PC-9 (cell line): ENCODE measurements around the gene LEPROT. TPM values are rescaled to one million over a fixed set of nuclear protein-coding genes. Genes with fewer than 3 reads are reported as not detected.

Source experiments
- BruUV-seq: library from RNA; stranded (reverse); fragments of 400-500 nt; replicated peaks from 2 replicates; lab custom pipeline; 2021; lab: Mats Ljungman, UMichigan
- CTCF ChIA-PET: fragments of 300-600 bp; sonication (Branson Sonifier 250); formaldehyde crosslinking; loops from one replicate; lab custom pipeline; 2022; ENCODE audit warnings: antibody characterized with exemption; lab: Charles Lee
- POLR2A ChIA-PET: fragments of 300-600 bp; sonication (Branson Sonifier 250); formaldehyde crosslinking; loops from one replicate; lab custom pipeline; 2022; ENCODE audit warnings: antibody characterized with exemption; ENCODE audit not compliant: unreplicated experiment; lab: Charles Lee
- DNase-seq, 2 experiments: peaks; one replicate each; pipeline versions ENCODE4 v3.0.0 to v3.0.0-alpha.2; 2015 to 2022; ENCODE audit warnings: mixed read lengths in 1 of 2
- H2AFZ ChIP-seq: fragments of 200-600 bp; sonication (generic); 2 replicates; pipeline ENCODE4 v1.8.1; 2017; ENCODE audit warnings: antibody characterized with exemption
- H3F3A ChIP-seq: fragments of 200-600 bp; sonication (generic); 2 replicates; pipeline ENCODE4 v1.8.1; 2017; ENCODE audit warnings: antibody characterized with exemption, mild to moderate bottlenecking, low read depth; ENCODE audit not compliant: insufficient read depth
- H3K27ac ChIP-seq: fragments of 200-600 bp; sonication (generic); 2 replicates; pipeline ENCODE4 v1.6.1; 2016; ENCODE audit warnings: mixed run types
- H3K27me3 ChIP-seq: fragments of 200-600 bp; sonication (generic); 2 replicates; pipeline ENCODE4 v1.6.1; 2016; ENCODE audit warnings: low read depth, mixed run types; ENCODE audit not compliant: insufficient read depth
- H3K36me3 ChIP-seq: fragments of 200-600 bp; sonication (generic); 2 replicates; pipeline ENCODE4 v1.6.1; 2016; ENCODE audit warnings: low read depth, mixed run types
- H3K4me1 ChIP-seq: fragments of 200-600 bp; sonication (generic); replicated peaks from 2 replicates; pipeline ENCODE4 v1.6.1; 2016; ENCODE audit warnings: mixed run types; ENCODE audit not compliant: insufficient read depth
- H3K4me2 ChIP-seq: fragments of 200-600 bp; sonication (generic); 2 replicates; pipeline ENCODE4 v1.6.1; 2017; ENCODE audit warnings: mixed run types
- H3K4me3 ChIP-seq: fragments of 200-600 bp; sonication (generic); 2 replicates; pipeline ENCODE4 v1.6.1; 2016; ENCODE audit warnings: mixed run types
- H3K79me2 ChIP-seq: fragments of 200-600 bp; sonication (generic); 2 replicates; pipeline ENCODE4 v1.6.1; 2017; ENCODE audit warnings: low read depth, mixed run types
- H3K9me2 ChIP-seq: fragments of 200-600 bp; sonication (generic); 2 replicates; pipeline ENCODE4 v1.8.1; 2017; ENCODE audit warnings: mild to moderate bottlenecking; ENCODE audit not compliant: insufficient read depth
- H3K9me3 ChIP-seq: fragments of 200-600 bp; sonication (generic); 2 replicates; pipeline ENCODE4 v1.8.1; 2016; ENCODE audit warnings: low read depth; ENCODE audit not compliant: insufficient read depth
- H4K20me1 ChIP-seq: fragments of 200-600 bp; sonication (generic); 2 replicates; pipeline ENCODE4 v1.8.1; 2017; ENCODE audit not compliant: insufficient read depth
- CTCF ChIP-seq: fragments of 200-600 bp; sonication (generic); conservative IDR thresholded peaks from 2 replicates; pipeline ENCODE4 v1.6.1; 2017; ENCODE audit warnings: mixed run types, antibody characterized with exemption, mild to moderate bottlenecking, moderate library complexity
- EZH2 ChIP-seq: fragments of 200-600 bp; sonication (generic); IDR thresholded peaks from 2 replicates; pipeline ENCODE4 v1.8.0; 2017; ENCODE audit warnings: antibody characterized with exemption, low read depth
- intact Hi-C: fragments of 100-400 bp; cut with micrococcal nuclease; formaldehyde crosslinking; loops from one replicate; pipeline ENCODE4 v1.10.0; 2022; ENCODE audit not compliant: unreplicated experiment
- total RNA-seq: library from RNA; stranded (reverse); gene quantifications from 2 replicates; pipeline ENCODE4 v1.2.3, GENCODE V29; 2021

LEPROT gene
- total RNA-seq, 1 experiment from 2014 or later = 113 TPM

- H3K9me2 ChIP-seq = no peaks in the 10 kb centered on the region
- intact Hi-C loops = loop anchor here (2.0 kb wide), 1 partner anchor 43 kb away; no protein-coding TSS in a partner anchor
- peak overlapping the region; percentile 80 for H3K4me2 ChIP-seq
- no peaks in the 10 kb centered on the region for H3K79me2 ChIP-seq
- H3K9me3 ChIP-seq = no peaks in the 10 kb centered on the region
- no TSS peak for BruUV-seq
- H4K20me1 ChIP-seq = no peaks in the 10 kb centered on the region
- TF ChIP-seq CTCF = peak; percentile 35; the same call in 1 of the 2 replicates
- TF ChIP-seq EZH2 = no peak
- CTCF ChIA-PET = interaction anchor here (0.7 to 1.4 kb wide), 3 partner anchors 8 to 213 kb away, joined by 4 to 6 read pairs (median 4); partner anchors contain the start of genes LEPR and LEPROT
- H3K4me1 ChIP-seq = peaks cover 12% of the 10 kb centered on the region
- H3K4me3 ChIP-seq = peak overlapping the region; percentile 39; the same call in 1 of the 2 replicates
- H3K27ac ChIP-seq = no peak overlapping the region
- DNase-seq = peak; percentile 87 to 90
- H3K27me3 ChIP-seq = no peaks in the 10 kb centered on the region
- H2AFZ ChIP-seq = peak overlapping the region; percentile 68; the same call in 1 of the 2 replicates
- POLR2A ChIA-PET = interaction anchor here (0.6 kb wide), 2 partner anchors 11 to 48 kb away, joined by 3 read pairs; no protein-coding TSS in a partner anchor
- H3F3A ChIP-seq = no peaks in the 10 kb centered on the region
- no peaks in the 10 kb centered on the region for H3K36me3 ChIP-seq
Measured at GRCh38 chr1:65467536-65467935, 47.1 kb downstream of the LEPROT start.

GRCh38 chr1:65469126-65469888 is 48.8 kb downstream of the LEPROT start:
- no peak overlapping the region for H2AFZ ChIP-seq
- POLR2A ChIA-PET = interaction anchor here (0.6 kb wide), 2 partner anchors 52 to 1504 kb away, joined by 3 to 8 read pairs; no protein-coding TSS in a partner anchor
- no TSS peak for BruUV-seq

More at GRCh38 chr1:65469126-65469888, 48.8 kb downstream of the LEPROT start:
- Histone ChIP-seq H3K27ac (no peak overlapping the region), H3K9me2 (no peaks in the 10 kb centered on the region), H3K4me1 (peaks cover 12% of the 10 kb centered on the region), H3K36me3 (no peaks in the 10 kb centered on the region), H3F3A (no peaks in the 10 kb centered on the region), H3K9me3 (no peaks in the 10 kb centered on the region), H3K4me3 (no peak overlapping the region), H4K20me1 (no peaks in the 10 kb centered on the region), H3K4me2 (no peak overlapping the region), H3K27me3 (no peaks in the 10 kb centered on the region), H3K79me2 (no peaks in the 10 kb centered on the region)
- CTCF ChIA-PET = interaction anchor here (0.6 to 1.4 kb wide), 3 partner anchors 10 to 49 kb away, joined by 3 to 5 read pairs (median 4); partner anchors contain the start of genes LEPR and LEPROT
- DNase-seq = no peak
- no peak for TF ChIP-seq EZH2
- TF ChIP-seq CTCF = no peak
- intact Hi-C loops = no loop called here
